ENCODE measurements around the gene LRRC36.

Gene LRRC36

GRCh38 chr16:67390816-67391423 lies 64.3 kb downstream of the LRRC36 start:
- Histone ChIP-seq H3K27me3 (ENCODE audit: low read length) (no peaks in the 10 kb centered on the region), H3F3A (ENCODE audit: insufficient read depth) (no peaks in the 10 kb centered on the region), H3K36me3 (ENCODE audit: low read length) (no peaks in the 10 kb centered on the region), H3K4me2 (ENCODE audit: low read depth, low read length, poor library complexity, severe bottlenecking) (no peak overlapping the region), H2AFZ (ENCODE audit: low read depth, low read length, severe bottlenecking) (no peak overlapping the region), H3K9ac (ENCODE audit: low read length) (no peak overlapping the region), H3K9me2 (replicated peaks; ENCODE audit: insufficient read depth, low read length) (no peaks in the 10 kb centered on the region), H3K4me3 (ENCODE audit: insufficient read depth, low read length, poor library complexity, severe bottlenecking) (no peak overlapping the region), H3K9me3 (ENCODE audit: insufficient read depth, low read length) (no peaks in the 10 kb centered on the region), H3K79me2 (ENCODE audit: insufficient read depth, low read length) (no peaks in the 10 kb centered on the region), H3K27ac (ENCODE audit: low read depth, low read length) (no peak overlapping the region), H4K20me1 (ENCODE audit: low read depth, low read length) (no peaks in the 10 kb centered on the region)
- TF ChIP-seq CTCF (IDR thresholded peaks at IDR 0.05; ENCODE audit: insufficient read depth, low read length, poor library complexity, severe bottlenecking) = no peak
- TF ChIP-seq EZH2phosphoT487 (conservative IDR thresholded peaks at IDR 0.05; ENCODE audit: low read length) = no peak

- H2AFZ ChIP-seq (ENCODE audit: low read depth, low read length, severe bottlenecking) = no peak overlapping the region
- H3K36me3 ChIP-seq (ENCODE audit: low read length) = no peaks in the 10 kb centered on the region
- no peaks in the 10 kb centered on the region for H3K9me2 ChIP-seq (replicated peaks; ENCODE audit: insufficient read depth, low read length)
- no peak overlapping the region for H3K4me2 ChIP-seq (ENCODE audit: low read depth, low read length, poor library complexity, severe bottlenecking)
- H3K79me2 ChIP-seq (ENCODE audit: insufficient read depth, low read length) = no peaks in the 10 kb centered on the region
- no peaks in the 10 kb centered on the region for H3K9me3 ChIP-seq (ENCODE audit: insufficient read depth, low read length)
- H3K27ac ChIP-seq (ENCODE audit: low read depth, low read length) = no peak overlapping the region
- H3K4me3 ChIP-seq (ENCODE audit: insufficient read depth, low read length, poor library complexity, severe bottlenecking) = no peak overlapping the region
- H3K9ac ChIP-seq (ENCODE audit: low read length) = no peak overlapping the region
- no peaks in the 10 kb centered on the region for H3F3A ChIP-seq (ENCODE audit: insufficient read depth)
- no peaks in the 10 kb centered on the region for H3K27me3 ChIP-seq (ENCODE audit: low read length)
- TF ChIP-seq EZH2phosphoT487 (conservative IDR thresholded peaks at IDR 0.05; ENCODE audit: low read length) = no peak
- no peak for TF ChIP-seq CTCF (IDR thresholded peaks at IDR 0.05; ENCODE audit: insufficient read depth, low read length, poor library complexity, severe bottlenecking)
- no peaks in the 10 kb centered on the region for H4K20me1 ChIP-seq (ENCODE audit: low read depth, low read length)
Measured at GRCh38 chr16:67391424-67392300, 65.0 kb downstream of the LRRC36 start.

GRCh38 chr16:67392301-67393059 lies 65.9 kb downstream of the LRRC36 start:
- no peak overlapping the region for H2AFZ ChIP-seq (ENCODE audit: low read depth, low read length, severe bottlenecking)

More at GRCh38 chr16:67392301-67393059, 65.9 kb downstream of the LRRC36 start:
- Histone ChIP-seq H3K27ac (ENCODE audit: low read depth, low read length) (no peak overlapping the region), H3K9me2 (replicated peaks; ENCODE audit: insufficient read depth, low read length) (no peaks in the 10 kb centered on the region), H3K36me3 (ENCODE audit: low read length) (no peaks in the 10 kb centered on the region), H3K27me3 (ENCODE audit: low read length) (no peaks in the 10 kb centered on the region), H3F3A (ENCODE audit: insufficient read depth) (no peaks in the 10 kb centered on the region), H3K9ac (ENCODE audit: low read length) (no peak overlapping the region), H4K20me1 (ENCODE audit: low read depth, low read length) (no peaks in the 10 kb centered on the region), H3K4me2 (ENCODE audit: low read depth, low read length, poor library complexity, severe bottlenecking) (no peak overlapping the region), H3K4me3 (ENCODE audit: insufficient read depth, low read length, poor library complexity, severe bottlenecking) (no peak overlapping the region), H3K79me2 (ENCODE audit: insufficient read depth, low read length) (no peaks in the 10 kb centered on the region), H3K9me3 (ENCODE audit: insufficient read depth, low read length) (no peaks in the 10 kb centered on the region)
- TF ChIP-seq CTCF (IDR thresholded peaks at IDR 0.05; ENCODE audit: insufficient read depth, low read length, poor library complexity, severe bottlenecking) (no peak), EZH2phosphoT487 (conservative IDR thresholded peaks at IDR 0.05; ENCODE audit: low read length) (no peak)

Data from SU-DHL-6 (cell line).